Measurements from ENCODE around the gene RHOH.

DNA sequence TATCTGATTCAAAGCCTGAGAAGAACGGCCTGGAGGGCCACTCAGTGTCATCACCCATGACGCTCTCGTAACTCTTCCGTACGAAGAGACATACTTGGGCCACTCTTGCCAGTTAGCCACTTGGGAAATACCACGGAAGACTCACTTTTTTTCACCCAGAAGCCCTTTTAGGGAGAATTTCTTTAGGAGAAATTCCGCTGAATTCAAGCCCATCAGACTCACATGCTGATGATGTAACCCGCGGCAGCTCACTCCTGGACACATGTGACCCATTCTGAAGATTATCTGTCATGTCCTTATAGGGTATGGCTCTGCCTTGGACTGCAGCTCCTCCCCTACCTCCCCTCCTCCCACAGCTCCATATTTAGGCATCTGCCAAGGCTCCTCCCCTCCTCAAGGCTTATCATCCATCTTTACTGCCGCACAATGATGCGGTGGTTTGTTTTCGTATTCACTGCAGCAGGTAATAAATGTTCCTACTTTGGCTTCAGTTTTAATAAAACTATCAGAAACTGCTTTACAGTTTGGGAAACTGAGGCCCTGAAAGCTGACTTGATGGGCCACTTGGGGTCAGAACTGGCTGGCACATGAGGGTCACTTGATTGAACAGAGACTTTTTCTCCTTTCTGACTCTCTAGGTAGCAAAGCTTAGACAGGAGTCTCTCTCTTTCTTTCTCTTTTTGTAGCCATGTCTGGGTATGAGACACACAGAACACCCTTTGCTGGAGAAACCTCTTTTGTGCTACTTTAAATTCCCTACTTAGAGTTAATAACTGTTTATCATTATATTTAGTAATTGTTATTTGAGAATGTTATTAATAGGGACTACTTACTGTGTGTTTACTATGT is 42.1 kb downstream of the RHOH start:
- TF ChIP-seq, protein P1, sequence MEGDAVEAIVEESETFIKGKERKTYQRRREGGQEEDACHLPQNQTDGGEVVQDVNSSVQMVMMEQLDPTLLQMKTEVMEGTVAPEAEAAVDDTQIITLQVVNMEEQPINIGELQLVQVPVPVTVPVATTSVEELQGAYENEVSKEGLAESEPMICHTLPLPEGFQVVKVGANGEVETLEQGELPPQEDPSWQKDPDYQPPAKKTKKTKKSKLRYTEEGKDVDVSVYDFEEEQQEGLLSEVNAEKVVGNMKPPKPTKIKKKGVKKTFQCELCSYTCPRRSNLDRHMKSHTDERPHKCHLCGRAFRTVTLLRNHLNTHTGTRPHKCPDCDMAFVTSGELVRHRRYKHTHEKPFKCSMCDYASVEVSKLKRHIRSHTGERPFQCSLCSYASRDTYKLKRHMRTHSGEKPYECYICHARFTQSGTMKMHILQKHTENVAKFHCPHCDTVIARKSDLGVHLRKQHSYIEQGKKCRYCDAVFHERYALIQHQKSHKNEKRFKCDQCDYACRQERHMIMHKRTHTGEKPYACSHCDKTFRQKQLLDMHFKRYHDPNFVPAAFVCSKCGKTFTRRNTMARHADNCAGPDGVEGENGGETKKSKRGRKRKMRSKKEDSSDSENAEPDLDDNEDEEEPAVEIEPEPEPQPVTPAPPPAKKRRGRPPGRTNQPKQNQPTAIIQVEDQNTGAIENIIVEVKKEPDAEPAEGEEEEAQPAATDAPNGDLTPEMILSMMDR (IDR thresholded peaks at IDR 0.05; ENCODE audit: low read length) = no peak
- TF ChIP-seq EZH2 (IDR thresholded peaks at IDR 0.05; ENCODE audit: borderline replicate concordance, low read length) = no peak
